B cell (primary cell): ENCODE results near the gene PXMP4. TPM values are rescaled to one million over a fixed set of nuclear protein-coding genes. Genes with fewer than 3 reads are reported as not detected.

Experiments
- ATAC-seq: fragments of 200-7000 bp; cut with Tn5 transposase; one replicate; pipeline ENCODE4 v1.10.0; 2021; ENCODE audit warnings: low read depth, mild to moderate bottlenecking, moderate number of reproducible peaks, moderate library complexity
- CTCF ChIA-PET: fragments of 350-600 bp; sonication (Branson Sonifier 250); formaldehyde crosslinking; loops from one replicate; lab custom pipeline; 2021; ENCODE audit warnings: antibody characterized with exemption, inconsistent platforms; lab: Charles Lee
- POLR2A ChIA-PET: fragments of 350-600 bp; sonication (Branson Sonifier 250); formaldehyde crosslinking; loops from one replicate; lab custom pipeline; 2021; ENCODE audit warnings: antibody characterized with exemption; lab: Charles Lee
- DNase-seq: peaks from one replicate; pipeline ENCODE4 v3.0.0; 2013
- H2AFZ ChIP-seq: 2 replicates; pipeline ENCODE4 v1.6.1; 2012; ENCODE audit warnings: mild to moderate bottlenecking, low read depth, low read length; ENCODE audit not compliant: insufficient read depth, poor library complexity, severe bottlenecking
- H3K27ac ChIP-seq, 2 donors: 1 replicate in 1 of 2; 2 replicates in 1 of 2; pipeline ENCODE4 v1.5.1; 2012 to 2013; ENCODE audit warnings: low read length in 2 of 2, mild to moderate bottlenecking in 2 of 2, moderate library complexity in 1 of 2
- H3K27me3 ChIP-seq, 4 experiments: fragments of 200-600 bp in 1 of 4; sonication (generic) in 1 of 4; replicated peaks in 1 of 4; 1 replicate in 2 of 4; 2 replicates in 2 of 4; pipeline versions ENCODE4 v1.6.1 to v1.7.0; 2013 to 2016; ENCODE audit warnings: low read length in 3 of 4, mild to moderate bottlenecking in 2 of 4, mixed read lengths in 1 of 4, moderate library complexity in 1 of 4; ENCODE audit not compliant: insufficient read depth in 4 of 4, control insufficient read depth in 3 of 4; ENCODE audit errors: control extremely low read depth in 1 of 4
- H3K36me3 ChIP-seq, 2 experiments: replicated peaks in 1 of 2; 1 replicate in 1 of 2; 2 replicates in 1 of 2; pipeline versions ENCODE4 v1.6.1 to v1.7.1; 2013; ENCODE audit warnings: low read length in 1 of 2; ENCODE audit not compliant: insufficient read depth in 2 of 2, control insufficient read depth in 1 of 2; ENCODE audit errors: control extremely low read depth in 1 of 2, extremely low read depth in 1 of 2
- H3K4me1 ChIP-seq, 2 donors: fragments of 200-600 bp in 1 of 2; sonication (generic) in 1 of 2; 1 replicate in 1 of 2; 2 replicates in 1 of 2; pipeline versions ENCODE4 v1.5.1 to v1.6.1; 2013 to 2017; ENCODE audit warnings: low read length in 2 of 2; ENCODE audit not compliant: control insufficient read depth in 2 of 2, insufficient read depth in 2 of 2
- H3K4me2 ChIP-seq: replicated peaks from 2 replicates; pipeline ENCODE3; 2012; ENCODE audit warnings: mild to moderate bottlenecking, low read depth, low read length; ENCODE audit not compliant: poor library complexity, severe bottlenecking
- H3K4me3 ChIP-seq, 5 experiments: fragments of 200-600 bp in 1 of 5; sonication (generic) in 1 of 5; 1 replicate in 3 of 5; 2 replicates in 2 of 5; pipeline versions ENCODE4 v1.5.1 to v1.7.0; 2011 to 2016; ENCODE audit warnings: low read length in 4 of 5, mild to moderate bottlenecking in 4 of 5, low read depth in 2 of 5, control low read depth in 1 of 5, moderate library complexity in 1 of 5; ENCODE audit not compliant: insufficient read depth in 1 of 5; ENCODE audit errors: control extremely low read depth in 1 of 5, extremely low read depth in 1 of 5
- H3K79me2 ChIP-seq: fragments of 200-600 bp; sonication (generic); one replicate; pipeline ENCODE4 v1.6.0; 2016; ENCODE audit warnings: low read length; ENCODE audit not compliant: control insufficient read depth, insufficient read depth
- H3K9ac ChIP-seq: fragments of 200-600 bp; sonication (generic); 2 replicates; pipeline ENCODE4 v1.6.1; 2017; ENCODE audit warnings: mild to moderate bottlenecking, low read length, moderate library complexity
- H3K9me3 ChIP-seq, 3 donors: one replicate each; pipeline versions ENCODE4 v1.6.1 to v1.7.1; 2013; ENCODE audit warnings: low read length in 2 of 3; ENCODE audit not compliant: control insufficient read depth in 2 of 3, insufficient read depth in 1 of 3; ENCODE audit errors: control extremely low read depth in 1 of 3
- H4K20me1 ChIP-seq: 2 replicates; pipeline ENCODE4 v1.6.0; 2012; ENCODE audit warnings: mild to moderate bottlenecking, low read length; ENCODE audit not compliant: insufficient read depth, control insufficient read depth, poor library complexity, severe bottlenecking
- H3K27ac Mint-ChIP-seq: one replicate; pipeline ENCODE4 v1.8.0; 2021; ENCODE audit warnings: mixed read lengths
- H3K27me3 Mint-ChIP-seq: one replicate; pipeline ENCODE4 v1.8.0; 2021; ENCODE audit warnings: mixed read lengths
- H3K4me1 Mint-ChIP-seq: one replicate; pipeline ENCODE4 v1.8.0; 2021; ENCODE audit warnings: mixed read lengths
- H3K4me3 Mint-ChIP-seq: one replicate; pipeline ENCODE4 v1.8.0; 2021; ENCODE audit warnings: mixed read lengths
- H3K9me3 Mint-ChIP-seq: one replicate; pipeline ENCODE4 v1.8.0; 2022; ENCODE audit warnings: mixed read lengths; ENCODE audit not compliant: insufficient read depth
- CTCF ChIP-seq: fragments of 200-600 bp; IDR thresholded peaks from one replicate; pipeline ENCODE4 v1.8.0; 2022; ENCODE audit warnings: antibody characterized with exemption, mild to moderate bottlenecking
- EZH2 ChIP-seq: IDR thresholded peaks from 2 replicates; pipeline ENCODE4 v1.6.1; 2012; ENCODE audit warnings: borderline replicate concordance, low read depth, mild to moderate bottlenecking, moderate library complexity, low read length; ENCODE audit not compliant: insufficient read depth, poor library complexity, severe bottlenecking
- WGBS: methylation state at CpG from one replicate; pipeline ENCODE4 v1.1.5; 2013; ENCODE audit warnings: missing lambda C conversion rate; ENCODE audit not compliant: insufficient coverage; 5-methylcytosine and 5-hydroxymethylcytosine counted together
- intact Hi-C: fragments of 100-400 bp; cut with micrococcal nuclease; formaldehyde crosslinking; loops from one replicate; pipeline ENCODE4 v1.10.0; 2022
- polyA plus RNA-seq: library from polyadenylated mRNA; depleted of rRNA; stranded (reverse); fragments of >200 nt; gene quantifications from 2 replicates; pipeline ENCODE4 v1.2.3, GENCODE V29; 2012
- total RNA-seq, 2 donors: library from RNA; stranded (reverse); fragments of 120-200 nt in 1 of 2; gene quantifications; 1 replicate in 1 of 2; 2 replicates in 1 of 2; pipeline versions ENCODE4 v1.2.3 to v1.2.4, GENCODE V29; 2013 to 2022

The PXMP4 gene
- total and polyA plus RNA-seq, 2 donors (not counting 1 experiment from before 2014, with no cell fraction given): 5.0 to 6.6 TPM

- WGBS: 2% methylated on average over 68 of the region's 68 CpGs
- Histone ChIP-seq H4K20me1 (no peaks in the 10 kb centered on the region), H2AFZ (peak overlapping the region; percentile 77), H3K27me3 (no peaks in the 10 kb centered on the region), H3K4me1 (peaks cover 20 to 29% of the 10 kb centered on the region in 2 donors), H3K9me3 (peaks cover 1 to 23% (median 12%) of the 10 kb centered on the region in 3 donors), H3K4me2 (peak overlapping the region; percentile 97), H3K36me3 (no peaks in the 10 kb centered on the region), H3K4me3 (peak overlapping the region; percentile 63 to 84 (median 68)), H3K79me2 (peaks cover 4% of the 10 kb centered on the region), H3K27ac (peak overlapping the region; percentile 61 to 74), H3K9ac (peak overlapping the region; percentile 68)
- ATAC-seq: peak; percentile 42
- CTCF ChIA-PET: interaction anchor here (0.6 to 2.7 kb wide), 15 partner anchors 11 to 380 kb away, joined by 3 to 21 read pairs (median 3); partner anchors contain the start of genes ACTL10 and CHMP4B
- POLR2A ChIA-PET: interaction anchor here (0.5 to 3.5 kb wide), 20 partner anchors 12 to 884 kb away, joined by 3 to 31 read pairs (median 5); partner anchors contain the start of genes ACTL10, CBFA2T2, CHMP4B and E2F1
- Mint-ChIP-seq H3K9me3 (peaks cover 5% of the 10 kb centered on the region), H3K27me3 (no peaks in the 10 kb centered on the region), H3K4me1 (peaks cover 24% of the 10 kb centered on the region), H3K27ac (peak overlapping the region; percentile 88), H3K4me3 (peak overlapping the region; percentile 98)
- TF ChIP-seq CTCF: no peak
- no peak for TF ChIP-seq EZH2
- DNase-seq: peak; percentile 95
- intact Hi-C loops: loop anchor here (1.0 to 2.0 kb wide), 8 partner anchors 24 to 380 kb away; partner anchors contain the start of genes CHMP4B, E2F1, EIF2S2 and RALY
Measured at GRCh38 chr20:33732166-33732970, 12.3 kb upstream of the PXMP4 start.
